Renal pelvis (tissue), 3 donors: ENCODE measurements around the gene TEX2. TPM values are rescaled to one million over a fixed set of nuclear protein-coding genes. Genes with fewer than 3 reads are reported as not detected.

ENCODE experiments used
- polyA plus RNA-seq, 3 donors: library from polyadenylated mRNA; unstranded; fragments of 120-200 nt; gene quantifications; one replicate each; pipeline ENCODE4 v1.2.1, GENCODE V29; 2013; ENCODE audit not compliant: insufficient read length in 3 of 3

The TEX2 gene
- polyA plus RNA-seq, 3 donors, result 24.1 to 30.4 (median 27.1) TPM

Other genes starting within 250 kb of the TEX2 start
- 10 to 100 TPM; 26.0 to 33.1 (median 28.8) TPM for gene ICAM2, start 242.6 kb downstream of the TEX2 start, polyA plus RNA-seq
- gene ERN1, start 133.1 kb downstream of the TEX2 start, polyA plus RNA-seq, result 1 to 10 TPM; 8.3 to 9.3 (median 8.7) TPM
- gene PECAM1, start 127.6 kb upstream of the TEX2 start, polyA plus RNA-seq, result 100 to 1,000 TPM in 2 of 3 donors, 10 to 100 TPM in 1; 90.7 to 110 (median 104) TPM
- gene MILR1, start 185.9 kb upstream of the TEX2 start, polyA plus RNA-seq, result 1 to 10 TPM; 2.0 to 2.9 (median 2.6) TPM
- gene POLG2, start 233.8 kb upstream of the TEX2 start, polyA plus RNA-seq, result 10 to 100 TPM; 22.9 to 46.5 (median 43.3) TPM
- 100 to 1,000 TPM; 749 to 832 (median 771) TPM for gene DDX5, start 243.0 kb upstream of the TEX2 start, polyA plus RNA-seq
- gene CEP95, start 243.7 kb upstream of the TEX2 start, polyA plus RNA-seq, result 100 to 1,000 TPM in 2 of 3 donors, 10 to 100 TPM in 1; 78.0 to 166 (median 152) TPM